NOMO-1 treated with DMSO at 0.1 percent for 48 hours (cell line): Measurements from ENCODE around the gene CDH16.

Experiments used
- DNase-seq: peaks from one replicate; lab custom pipeline; 2025; ENCODE audit not compliant: unreplicated experiment; lab: John Stamatoyannopoulos, UW

Gene CDH16

GRCh38 chr16:66930189-66930588, 11.5 kb upstream of the CDH16 start:
- no peak for DNase-seq

GRCh38 chr16:66928702-66929388, 10.2 kb upstream of the CDH16 start:
- no peak for DNase-seq

- no peak for DNase-seq
Measured at GRCh38 chr16:66927918-66928649, 9.4 kb upstream of the CDH16 start.

GRCh38 chr16:66926961-66927436, 8.3 kb upstream of the CDH16 start:
- no peak for DNase-seq

GRCh38 chr16:66926171-66926947, 7.7 kb upstream of the CDH16 start:
- DNase-seq = no peak

GRCh38 chr16:66925322-66925840, 6.7 kb upstream of the CDH16 start, which contains the start of gene RRAD:
Gene RRAD (minus strand): TSS chr16:66925535. CDS start chr16:66925179, 356 bp downstream.
- DNase-seq = no peak

- peak; percentile 22 for DNase-seq
Measured at GRCh38 chr16:66924527-66925321, 6.0 kb upstream of the CDH16 start.

- DNase-seq = no peak
Measured at GRCh38 chr16:66923866-66924265, 5.2 kb upstream of the CDH16 start.

GRCh38 chr16:66923247-66923731, 4.6 kb upstream of the CDH16 start:
- DNase-seq = no peak

GRCh38 chr16:66921729-66922450, 3.2 kb upstream of the CDH16 start:
- no peak for DNase-seq

- no peak for DNase-seq
Measured at GRCh38 chr16:66920924-66921680, 2.4 kb upstream of the CDH16 start.

GRCh38 chr16:66920299-66920590, 1.6 kb upstream of the CDH16 start:
- no peak for DNase-seq

- DNase-seq = no peak
Measured at GRCh38 chr16:66919569-66920298, 1.0 kb upstream of the CDH16 start.

GRCh38 chr16:66918355-66918754, 330 bp downstream of the CDH16 start:
- DNase-seq = no peak

- DNase-seq = no peak
Measured at GRCh38 chr16:66917741-66918140, 944 bp downstream of the CDH16 start.

- no peak for DNase-seq
Measured at GRCh38 chr16:66916518-66916917, 2.2 kb downstream of the CDH16 start.

GRCh38 chr16:66915041-66915440, 3.6 kb downstream of the CDH16 start:
- no peak for DNase-seq

- DNase-seq = no peak
Measured at GRCh38 chr16:66914541-66914940, 4.1 kb downstream of the CDH16 start.

GRCh38 chr16:66913711-66914110, 5.0 kb downstream of the CDH16 start:
- DNase-seq = no peak
